Motor neuron (in vitro differentiated cells): ENCODE results near the gene CDH24. TPM values are rescaled to one million over a fixed set of nuclear protein-coding genes. Genes with fewer than 3 reads are reported as not detected.
A peak's percentile ranks its signal among the peaks of the same experiment; 100 is the strongest.

Experiments used
- ATAC-seq, 8 experiments: fragments of 200-7000 bp; cut with Tn5 transposase; replicated peaks in 6 of 8; 2 replicates each; pipeline ENCODE4 v1.8.0; 2021; ENCODE audit warnings: mild to moderate bottlenecking in 8 of 8, moderate library complexity in 8 of 8
- H3K27ac ChIP-seq, 2 donors: fragments of 250-450 bp; sonication (Bioruptor Pico); 2 replicates each; pipeline ENCODE4 v1.9.0; 2021; ENCODE audit warnings: antibody characterized with exemption in 2 of 2, mild to moderate bottlenecking in 2 of 2, moderate library complexity in 1 of 2
- H3K4me1 ChIP-seq, 2 donors: fragments of 250-450 bp; sonication (Bioruptor Pico); replicated peaks in 1 of 2; 2 replicates each; pipeline ENCODE4 v1.6.1; 2021; ENCODE audit warnings: antibody characterized with exemption in 2 of 2, mild to moderate bottlenecking in 2 of 2, moderate library complexity in 1 of 2
- H3K4me3 ChIP-seq, 5 donors: fragments of 250-450 bp; sonication (Bioruptor Pico); 2 replicates each; pipeline ENCODE4 v1.9.0; 2021; ENCODE audit warnings: antibody characterized with exemption in 5 of 5, mild to moderate bottlenecking in 5 of 5, moderate library complexity in 4 of 5
- WGBS, 10 experiments: fragments of 450-650 bp; shearing (Covaris generic); methylation state at CpG; one replicate each; pipeline ENCODE4 v1.0.0; 2022; 5-methylcytosine and 5-hydroxymethylcytosine counted together
- in situ Hi-C, 9 experiments: fragments of 400-800 bp; cut with MboI; loops; one replicate each; pipeline ENCODE4 v1.15.0; 2021; ENCODE audit warnings: low sequenced_read_pairs in 9 of 9, low pct_unique_long_range_greater_than_20kb in 2 of 9; ENCODE audit not compliant: unreplicated experiment in 9 of 9
- total RNA-seq, 8 experiments: library from RNA; unstranded; fragments of 300-600 nt; gene quantifications; 2 replicates each; pipeline versions ENCODE4 v1.2.3 to v1.2.4, GENCODE V29; 2022

The CDH24 gene, protein sequence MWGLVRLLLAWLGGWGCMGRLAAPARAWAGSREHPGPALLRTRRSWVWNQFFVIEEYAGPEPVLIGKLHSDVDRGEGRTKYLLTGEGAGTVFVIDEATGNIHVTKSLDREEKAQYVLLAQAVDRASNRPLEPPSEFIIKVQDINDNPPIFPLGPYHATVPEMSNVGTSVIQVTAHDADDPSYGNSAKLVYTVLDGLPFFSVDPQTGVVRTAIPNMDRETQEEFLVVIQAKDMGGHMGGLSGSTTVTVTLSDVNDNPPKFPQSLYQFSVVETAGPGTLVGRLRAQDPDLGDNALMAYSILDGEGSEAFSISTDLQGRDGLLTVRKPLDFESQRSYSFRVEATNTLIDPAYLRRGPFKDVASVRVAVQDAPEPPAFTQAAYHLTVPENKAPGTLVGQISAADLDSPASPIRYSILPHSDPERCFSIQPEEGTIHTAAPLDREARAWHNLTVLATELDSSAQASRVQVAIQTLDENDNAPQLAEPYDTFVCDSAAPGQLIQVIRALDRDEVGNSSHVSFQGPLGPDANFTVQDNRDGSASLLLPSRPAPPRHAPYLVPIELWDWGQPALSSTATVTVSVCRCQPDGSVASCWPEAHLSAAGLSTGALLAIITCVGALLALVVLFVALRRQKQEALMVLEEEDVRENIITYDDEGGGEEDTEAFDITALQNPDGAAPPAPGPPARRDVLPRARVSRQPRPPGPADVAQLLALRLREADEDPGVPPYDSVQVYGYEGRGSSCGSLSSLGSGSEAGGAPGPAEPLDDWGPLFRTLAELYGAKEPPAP
- total RNA-seq, result 10 to 100 TPM in 4 of 8 experiments, 1 to 10 TPM in 4; 5.3 to 24.4 (median 11.0) TPM

DNA sequence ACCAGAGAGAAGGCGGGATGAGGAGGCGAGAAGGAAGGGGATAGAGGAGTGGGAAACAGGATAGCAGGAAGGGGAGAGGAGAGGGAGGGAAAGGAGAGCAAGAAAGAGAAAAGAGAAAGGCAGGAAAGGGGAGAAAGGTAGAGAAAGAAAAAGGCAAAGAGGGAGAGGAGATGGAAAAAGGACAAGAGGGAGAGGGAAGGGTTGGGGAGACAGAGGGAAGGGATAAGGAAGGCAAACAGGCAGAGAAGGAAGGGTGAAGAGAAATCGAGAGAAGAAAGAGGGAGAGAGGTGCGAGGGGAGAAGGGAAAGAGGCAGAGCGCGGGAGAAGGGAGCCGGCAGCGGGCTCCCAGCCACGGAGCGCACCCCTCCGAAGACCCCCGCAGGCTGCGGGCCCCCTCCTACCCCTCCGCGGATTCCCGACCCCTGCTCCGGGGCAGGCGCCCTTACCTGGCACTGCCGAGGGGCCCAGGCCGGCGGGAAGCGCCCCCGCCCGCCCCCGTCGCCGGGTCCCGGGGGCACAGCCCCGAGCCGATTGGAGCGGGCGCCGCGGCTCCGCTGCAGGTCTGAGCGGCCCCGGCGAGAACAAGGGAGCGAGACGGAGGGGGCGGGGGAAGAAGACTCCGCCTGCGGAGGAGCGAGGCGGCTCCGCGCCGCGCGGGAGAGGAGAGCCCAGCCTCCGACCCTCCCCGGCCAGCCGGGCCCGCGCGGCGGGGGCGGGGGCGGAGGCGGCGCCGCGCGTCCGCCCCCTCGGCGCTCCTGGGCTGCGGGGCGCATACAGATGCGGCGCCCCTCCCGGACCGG is at the start of gene CDH24:
CDH24 (minus strand) TSS at position 565 of the 801 bp plus-strand sequence. CDS start 1,787 bp downstream, outside the sequence.
- in situ Hi-C loops, result loop anchor here in 7 of 9 experiments (10.0 to 25.0 kb wide), 3 partner anchors 62 to 495 kb away; partner anchors contain the start of gene HAUS4 (in 2 of the 7)
- 0 to 20% (median 7%) methylated on average over 1 to 13 of the region's 73 CpGs; no CpG with 5 or more reads in 4 of the 10 experiments for WGBS, 10 experiments

DNA sequence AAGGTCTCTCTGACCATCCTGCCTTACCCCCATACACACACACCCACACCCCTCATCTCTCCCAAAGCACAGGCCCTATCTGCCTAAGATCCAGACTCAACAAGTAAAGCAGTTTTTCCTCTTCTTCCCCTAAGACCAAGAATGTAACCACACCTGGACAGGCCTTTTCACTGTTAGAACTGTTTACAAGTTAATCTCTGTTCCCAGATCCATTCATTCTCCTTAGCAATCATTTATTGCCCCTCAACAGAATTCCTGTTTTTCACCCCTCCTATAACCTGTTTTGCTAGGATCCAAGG is 49.4 kb upstream of the CDH24 start:
- in situ Hi-C loops, result no loop called here
- Histone ChIP-seq H3K4me3 (no peak overlapping the region), H3K4me1 (no peaks in the 10 kb centered on the region), H3K27ac (no peak overlapping the region)
- ATAC-seq, result no peak

More for the DNA sequence above, at the start of gene CDH24:
- peak within 1 kb of the TSS; percentile 52 to 58 for H3K27ac ChIP-seq
- peak within 1 kb of the TSS; percentile 47 to 84 (median 61) for H3K4me3 ChIP-seq
- peaks cover 6 to 17% of the 10 kb centered on the region in 2 donors for H3K4me1 ChIP-seq
- ATAC-seq, result peak; percentile 51 to 81 (median 76)

DNA sequence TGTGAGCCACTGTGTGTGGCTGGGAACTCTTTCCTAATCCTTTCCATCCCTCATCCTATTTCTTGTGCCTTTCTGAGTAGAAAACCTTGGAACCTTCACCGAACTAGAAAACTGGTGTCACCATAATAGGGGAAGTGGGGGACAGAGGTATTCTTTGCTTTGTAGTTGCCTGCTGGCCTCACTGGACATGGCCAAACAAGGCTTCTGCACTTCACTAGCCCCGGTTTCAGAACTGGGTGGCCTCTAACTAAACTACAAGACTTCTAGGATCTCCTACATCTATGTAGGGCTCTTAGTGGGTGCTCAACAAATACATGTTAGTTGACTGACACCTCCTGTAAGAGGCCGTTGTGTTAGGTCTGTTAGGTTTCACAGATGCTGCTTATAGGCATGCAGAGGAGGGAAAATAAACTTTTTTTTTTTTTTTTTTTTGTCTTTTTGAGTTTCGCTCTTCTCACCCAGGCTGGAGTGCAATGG is 48.1 kb upstream of the CDH24 start:
- 50 to 100% (median 75%) methylated on average over 1 to 3 of the region's 4 CpGs; no CpG with 5 or more reads in 3 of the 10 experiments for WGBS, 10 experiments
- Histone ChIP-seq H3K4me1 (no peaks in the 10 kb centered on the region), H3K27ac (no peak overlapping the region), H3K4me3 (no peak overlapping the region)
- in situ Hi-C loops, result no loop called here
- ATAC-seq, result no peak

DNA sequence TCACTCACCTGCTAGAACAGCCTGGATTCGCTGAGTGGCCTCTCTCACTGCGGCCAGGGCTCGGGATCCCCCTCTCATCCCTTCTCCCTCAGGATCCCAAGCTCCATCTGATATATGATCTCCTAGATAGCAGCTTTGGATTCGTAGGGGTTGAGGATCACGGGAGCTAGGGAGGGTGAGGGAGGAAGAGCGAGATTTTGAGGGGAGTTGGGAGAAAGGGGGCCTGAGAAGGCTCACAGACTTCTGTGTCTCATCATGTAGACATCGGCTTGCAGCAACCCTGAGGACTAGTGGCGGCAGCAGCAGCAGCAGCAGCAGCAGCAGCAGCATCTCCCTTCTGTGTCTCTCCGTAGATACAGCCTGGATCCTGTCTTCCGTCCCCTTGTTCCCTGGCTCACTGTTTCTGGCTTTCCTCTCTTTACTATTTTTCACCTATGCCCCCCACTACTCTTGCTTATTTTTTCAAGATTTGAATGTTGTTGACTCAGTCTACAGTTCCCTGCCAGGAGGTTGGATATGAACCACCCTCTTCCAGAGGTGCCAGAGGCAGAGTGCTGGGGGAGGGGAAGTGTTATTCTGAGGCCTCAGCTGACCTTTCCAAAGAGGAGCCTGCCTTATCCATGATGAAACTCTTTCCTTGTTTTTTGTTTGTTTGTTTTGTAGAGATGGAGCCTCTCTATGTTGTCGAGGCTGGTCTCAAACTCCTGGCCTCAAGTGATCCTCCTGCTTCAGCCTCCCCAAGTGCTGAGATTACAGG is 47.4 kb upstream of the CDH24 start, which contains the start of gene CIROP:
CIROP (minus strand) TSS at position 399 of the 757 bp plus-strand sequence; CDS start at position 330, 69 bp downstream.
- H3K4me3 ChIP-seq, result no peak within 1 kb of the TSS
- in situ Hi-C loops, result no loop called here
- peak in 6 of 8 experiments; percentile 21 to 36 (median 28) for ATAC-seq
- H3K27ac ChIP-seq, result no peak within 1 kb of the TSS
- no peaks in the 10 kb centered on the region for H3K4me1 ChIP-seq
- 30 to 100% (median 58%) methylated on average over 1 to 8 of the region's 11 CpGs; no CpG with 5 or more reads in 2 of the 10 experiments for WGBS, 10 experiments

DNA sequence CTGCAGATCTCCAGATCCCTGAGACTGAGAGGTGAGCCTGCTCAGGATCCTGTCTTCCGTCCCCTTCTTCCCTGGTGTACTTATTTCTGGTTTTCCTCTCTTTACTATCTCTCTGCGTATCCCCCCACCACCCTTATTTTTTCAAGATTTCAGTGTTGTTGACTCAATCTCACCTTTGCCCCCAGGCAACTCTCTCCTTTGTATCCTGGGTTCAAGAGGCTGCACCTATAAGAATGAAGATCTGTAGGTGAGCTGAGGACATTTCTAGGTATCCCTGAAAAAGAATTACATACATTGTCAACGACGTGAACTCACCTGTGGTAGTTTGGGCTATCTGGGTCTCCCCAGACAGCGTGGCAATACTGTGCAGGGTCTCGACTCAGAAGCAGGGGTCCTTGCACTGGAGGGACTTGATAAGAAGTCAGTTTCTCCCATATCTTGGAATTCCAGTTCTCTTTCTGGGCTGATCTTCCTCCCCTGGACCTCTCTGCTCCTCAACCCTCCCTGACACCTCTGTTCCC is 46.8 kb upstream of the CDH24 start:
- Histone ChIP-seq H3K4me1 (no peaks in the 10 kb centered on the region), H3K4me3 (no peak overlapping the region), H3K27ac (no peak overlapping the region)
- in situ Hi-C loops, result no loop called here
- WGBS, 10 experiments, result 77 to 92% (median 79%) methylated on average over 2 to 6 of the region's 6 CpGs; no CpG with 5 or more reads in 3 of the 10 experiments
- peak in 1 of 8 experiments; percentile 3 for ATAC-seq

DNA sequence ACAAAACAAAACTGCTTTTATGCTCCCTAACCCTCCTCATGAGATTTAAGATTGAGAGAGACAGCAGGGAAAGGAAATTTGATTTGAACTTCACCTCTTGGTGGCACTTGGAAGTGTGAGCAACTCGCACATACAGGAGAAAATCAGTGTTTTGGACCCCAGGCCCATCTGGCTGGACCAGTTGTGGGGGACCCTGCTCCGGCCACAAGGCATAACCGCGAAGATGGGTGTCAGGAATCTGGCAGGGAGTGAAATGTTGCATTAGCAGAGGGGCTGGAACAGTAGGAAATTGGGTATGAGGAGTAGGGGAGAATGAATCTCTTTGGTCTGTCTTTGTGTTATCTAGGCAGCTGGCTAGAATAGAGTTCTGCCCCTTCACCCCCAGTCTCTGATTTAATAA is 46.3 kb upstream of the CDH24 start:
- in situ Hi-C loops, result no loop called here
- WGBS, 10 experiments, result 60 to 100% (median 89%) methylated on average over 1 to 3 of the region's 4 CpGs; no CpG with 5 or more reads in 4 of the 10 experiments
- Histone ChIP-seq H3K4me1 (no peaks in the 10 kb centered on the region), H3K27ac (no peak overlapping the region), H3K4me3 (no peak overlapping the region)
- ATAC-seq, result no peak

DNA sequence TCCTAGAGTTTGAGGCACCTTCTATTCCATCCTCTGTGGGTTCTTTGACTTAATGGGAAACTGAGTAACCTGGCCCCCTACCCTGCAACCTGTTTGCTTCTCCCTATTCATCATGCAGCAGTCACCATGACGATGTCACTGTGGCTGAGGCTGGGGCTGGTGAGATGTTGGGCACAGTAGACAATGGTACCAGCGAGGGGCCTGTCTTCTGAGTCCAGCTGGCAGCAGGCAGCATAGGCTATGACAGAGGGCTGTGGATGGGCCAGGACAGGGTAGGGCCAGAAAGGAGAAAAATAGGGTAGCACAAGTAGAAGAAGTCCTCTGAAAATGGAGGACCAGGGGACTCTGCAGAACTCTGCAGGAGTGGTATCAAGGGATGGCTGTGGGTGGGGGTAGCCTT is 45.5 kb upstream of the CDH24 start:
- no peak overlapping the region for H3K4me3 ChIP-seq
- H3K27ac ChIP-seq, result no peak overlapping the region
- in situ Hi-C loops, result no loop called here
- H3K4me1 ChIP-seq, result no peaks in the 10 kb centered on the region
- 60 to 80% (median 68%) methylated on average over 1 of the region's 2 CpGs; no CpG with 5 or more reads in 6 of the 10 experiments for WGBS, 10 experiments
- ATAC-seq, result peak in 1 of 8 experiments; percentile 28

DNA sequence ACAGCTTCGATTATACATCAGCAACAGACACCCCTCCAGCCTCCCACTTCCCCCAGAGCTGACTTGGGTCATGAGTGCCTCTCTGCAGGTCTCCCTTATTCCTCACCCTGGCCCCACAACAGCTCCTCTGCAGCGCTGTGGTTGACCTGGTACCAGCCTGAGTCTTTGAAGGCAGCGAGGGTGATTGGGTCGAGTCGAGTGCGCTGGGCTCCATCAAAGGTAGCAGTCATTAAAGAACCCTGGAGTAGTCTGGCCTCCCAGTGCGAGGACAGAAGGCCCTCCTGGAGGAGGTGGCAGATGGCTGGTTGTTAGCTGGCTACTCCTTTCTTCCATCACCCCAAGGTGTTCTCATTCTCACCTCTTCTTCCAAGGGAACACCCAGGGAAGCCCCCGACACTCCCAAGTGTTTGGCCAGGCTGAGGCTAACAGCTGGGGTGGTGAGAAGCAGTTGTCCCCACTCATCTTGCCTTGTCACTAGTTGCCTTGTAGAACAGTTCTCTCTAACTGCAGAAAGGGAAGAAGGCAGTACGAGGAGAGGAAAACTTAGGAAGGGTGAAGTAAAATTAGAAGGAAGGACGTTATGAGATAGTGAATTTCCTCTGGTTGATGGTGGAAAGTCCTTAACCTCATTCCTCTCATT is 44.8 kb upstream of the CDH24 start:
- 15 to 87% (median 70%) methylated on average over 1 to 8 of the region's 10 CpGs; no CpG with 5 or more reads in 2 of the 10 experiments for WGBS, 10 experiments
- in situ Hi-C loops, result no loop called here
- Histone ChIP-seq H3K27ac (no peak overlapping the region), H3K4me1 (no peaks in the 10 kb centered on the region), H3K4me3 (no peak overlapping the region)
- ATAC-seq, result no peak

DNA sequence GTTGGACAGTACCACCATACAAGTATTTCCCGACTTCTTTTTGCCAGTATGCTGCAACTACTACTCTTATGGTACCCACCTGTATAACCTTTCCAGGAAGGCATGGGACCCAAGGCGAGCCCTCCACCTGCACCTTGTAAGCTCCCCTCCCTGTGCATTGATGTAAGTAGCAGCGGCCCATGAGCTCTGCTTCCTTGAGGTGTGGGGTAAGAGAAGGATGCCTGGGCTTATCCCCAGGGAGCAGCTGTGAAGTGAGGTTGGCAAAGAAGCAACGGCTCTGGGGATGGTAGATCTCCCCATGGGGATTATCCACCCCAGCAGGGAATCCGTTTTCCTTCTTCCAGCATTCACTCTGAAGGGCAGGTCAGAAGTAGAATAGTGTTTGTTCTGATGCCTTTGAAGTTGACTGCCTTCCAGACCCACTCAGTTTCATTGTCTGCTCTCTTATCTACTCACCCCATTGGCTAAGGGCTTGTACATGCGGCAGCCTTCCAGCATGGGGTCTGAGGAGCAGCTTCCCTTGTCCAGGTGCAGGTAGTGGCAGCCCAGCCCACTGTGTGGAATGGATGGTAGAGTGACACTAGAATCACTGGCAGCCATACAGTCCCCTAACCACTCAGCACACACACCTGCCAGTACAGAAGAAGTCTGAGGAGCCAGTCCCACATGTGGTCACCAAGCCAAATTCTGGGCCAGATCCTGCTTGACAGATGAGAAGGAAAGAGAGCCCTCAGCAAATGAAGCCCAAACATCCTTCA is 44.1 kb upstream of the CDH24 start:
- in situ Hi-C loops, result no loop called here
- Histone ChIP-seq H3K27ac (no peak overlapping the region), H3K4me1 (peaks cover 3 to 4% of the 10 kb centered on the region in 2 donors), H3K4me3 (no peak overlapping the region)
- 60 to 100% (median 88%) methylated on average over 1 to 4 of the region's 6 CpGs; no CpG with 5 or more reads in 3 of the 10 experiments for WGBS, 10 experiments
- ATAC-seq, result no peak

DNA sequence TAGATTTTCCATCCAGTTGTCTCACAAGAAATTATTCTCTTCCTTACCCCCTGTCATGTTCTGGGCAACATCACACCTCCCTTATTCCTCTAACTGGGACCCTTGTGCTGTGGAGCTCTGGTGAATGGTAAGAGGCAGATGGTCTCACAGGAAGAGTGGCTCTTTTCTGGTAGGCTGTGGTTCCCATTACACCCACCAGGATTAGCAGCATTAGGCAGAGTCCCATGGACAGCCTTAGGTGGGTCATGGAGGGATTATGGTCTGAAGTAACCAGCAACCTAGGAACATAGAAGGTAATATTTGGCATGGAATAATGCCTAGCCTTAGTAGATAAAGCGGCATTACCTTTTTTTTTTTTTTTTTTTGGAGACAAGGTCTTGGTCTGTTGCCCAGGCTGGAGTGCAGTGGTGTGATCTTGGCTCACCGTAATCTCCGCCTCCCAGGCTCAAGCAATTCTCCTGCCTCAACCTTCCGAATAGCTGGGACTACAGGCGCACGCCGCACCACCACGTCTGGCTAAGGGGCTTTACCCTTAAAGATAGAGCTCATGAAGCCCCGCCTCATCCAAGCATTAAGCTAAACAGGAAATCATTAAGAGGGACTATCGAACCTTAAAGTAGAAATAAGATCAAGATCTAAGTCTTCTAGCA is 42.0 kb upstream of the CDH24 start:
- H3K27ac ChIP-seq, result no peak overlapping the region
- 80 to 100% (median 94%) methylated on average over 1 to 6 of the region's 10 CpGs; no CpG with 5 or more reads in 4 of the 10 experiments for WGBS, 10 experiments
- H3K4me3 ChIP-seq, result no peak overlapping the region
- in situ Hi-C loops, result no loop called here
- no peak for ATAC-seq
- H3K4me1 ChIP-seq, result peaks cover 4% of the 10 kb centered on the region in 2 donors
